Glomerular endothelial cell (primary cell): ENCODE data around the gene TRIM56. TPM values are rescaled to one million over a fixed set of nuclear protein-coding genes. Genes with fewer than 3 reads are reported as not detected.
"Not testable (repeated sequence)": the region's sequence is repeated elsewhere in the genome, so short reads cannot be mapped to it uniquely, and the experiment has no call there.

ENCODE experiments used
- DNase-seq: peaks from one replicate; pipeline ENCODE4 v3.0.0-alpha.2; 2011; ENCODE audit warnings: low read depth, low spot score; ENCODE audit errors: extremely low read depth
- total RNA-seq: library from RNA; depleted of rRNA; stranded (reverse); fragments of >200 nt; gene quantifications from 2 replicates; pipeline ENCODE4 v1.2.3, GENCODE V29; 2015

Gene TRIM56
- total RNA-seq, 1 donor from 2014 or later, result 23.5 TPM

GRCh38 chr7:101129603-101130117, 44.4 kb downstream of the TRIM56 start:
- DNase-seq, result no peak

- DNase-seq, result not testable (repeated sequence)
These were observed 47.6 kb downstream of the TRIM56 start for GRCh38 chr7:101132626-101133600.

GRCh38 chr7:101133621-101134398, 48.5 kb downstream of the TRIM56 start:
- no peak for DNase-seq

DNA sequence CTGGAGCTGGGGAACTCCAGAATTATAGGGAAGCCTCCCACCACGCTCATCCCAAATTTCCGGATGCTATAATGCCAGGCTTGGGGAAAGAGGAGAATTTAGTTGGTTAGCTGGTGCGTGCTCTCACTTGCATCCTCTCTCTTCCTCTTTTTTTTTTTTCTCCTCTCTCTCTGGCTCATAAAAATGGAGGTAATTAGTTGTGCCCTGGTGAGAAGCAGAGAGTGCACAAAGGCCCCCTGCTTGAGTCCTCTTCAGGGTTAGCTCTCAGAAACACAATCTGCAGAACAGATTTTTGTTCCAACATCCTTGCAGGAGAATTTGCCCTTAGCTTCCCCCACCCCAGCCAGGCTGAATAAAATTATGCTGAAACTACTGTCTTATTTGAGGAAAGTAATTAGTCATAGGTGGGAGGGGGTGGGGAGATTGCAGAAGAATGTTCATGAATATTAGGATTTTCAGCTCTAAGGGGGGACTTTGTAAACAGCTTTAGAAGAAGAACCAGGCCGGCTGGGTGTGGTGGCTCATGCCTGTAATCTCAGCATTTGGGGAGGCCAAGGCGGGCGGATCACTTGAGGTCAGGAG, 49.2 kb downstream of the TRIM56 start:
- DNase-seq, result no peak

DNA sequence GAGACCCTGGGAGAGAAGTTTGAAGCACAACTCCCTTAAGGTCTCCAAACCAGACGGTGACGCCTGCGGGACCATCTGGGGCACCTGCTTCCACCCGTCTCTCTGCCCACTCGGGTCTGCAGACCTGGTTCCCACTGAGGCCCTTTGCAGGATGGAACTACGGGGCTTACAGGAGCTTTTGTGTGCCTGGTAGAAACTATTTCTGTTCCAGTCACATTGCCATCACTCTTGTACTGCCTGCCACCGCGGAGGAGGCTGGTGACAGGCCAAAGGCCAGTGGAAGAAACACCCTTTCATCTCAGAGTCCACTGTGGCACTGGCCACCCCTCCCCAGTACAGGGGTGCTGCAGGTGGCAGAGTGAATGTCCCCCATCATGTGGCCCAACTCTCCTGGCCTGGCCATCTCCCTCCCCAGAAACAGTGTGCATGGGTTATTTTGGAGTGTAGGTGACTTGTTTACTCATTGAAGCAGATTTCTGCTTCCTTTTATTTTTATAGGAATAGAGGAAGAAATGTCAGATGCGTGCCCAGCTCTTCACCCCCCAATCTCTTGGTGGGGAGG, 52.5 kb downstream of the TRIM56 start:
- no peak for DNase-seq

GRCh38 chr7:101138213-101138870, 53.1 kb downstream of the TRIM56 start:
- DNase-seq, result no peak

GRCh38 chr7:101140339-101140699, 55.0 kb downstream of the TRIM56 start:
- no peak for DNase-seq

- DNase-seq, result no peak
These were observed 55.6 kb downstream of the TRIM56 start for GRCh38 chr7:101140746-101141382.

Other genes with a start within 250 kb of the TRIM56 start
- 30.2 and 31.9 TPM in 2 replicates for gene SLC12A9, start 232.8 kb upstream of the TRIM56 start, total RNA-seq
- 73.7 and 99.9 TPM in 2 replicates for gene TRIP6, start 218.1 kb upstream of the TRIM56 start, total RNA-seq
- 71.4 and 79.4 TPM in 2 replicates for gene SRRT, start 210.4 kb upstream of the TRIM56 start, total RNA-seq
- 0.34 and 1.6 TPM in 2 replicates for gene UFSP1, start 195.8 kb upstream of the TRIM56 start, total RNA-seq
- 0.97 and 2.0 TPM in 2 replicates for gene ACHE, start 189.6 kb upstream of the TRIM56 start, total RNA-seq
- not detected in 2 replicates for gene MUC3A, start 135.9 kb upstream of the TRIM56 start, total RNA-seq
- gene MUC12, start 115.9 kb upstream of the TRIM56 start, total RNA-seq, result not detected in 2 replicates
- not detected in 2 replicates for gene MUC17, start 65.4 kb upstream of the TRIM56 start, total RNA-seq
- 2,911 and 5,219 TPM in 2 replicates for gene SERPINE1, start 41.6 kb downstream of the TRIM56 start, total RNA-seq
- 143 and 246 TPM in 2 replicates for gene AP1S1, start 69.0 kb downstream of the TRIM56 start, total RNA-seq
- gene VGF, start 80.1 kb downstream of the TRIM56 start, total RNA-seq, result 0.92 TPM in 1 of 2 replicates, not detected in the other
- not detected in 2 replicates for gene NAT16, start 94.8 kb downstream of the TRIM56 start, total RNA-seq
- gene MOGAT3, start 115.6 kb downstream of the TRIM56 start, total RNA-seq, result not detected in 2 replicates
- 130 and 160 TPM in 2 replicates for gene PLOD3, start 132.1 kb downstream of the TRIM56 start, total RNA-seq
- gene ZNHIT1, start 132.7 kb downstream of the TRIM56 start, total RNA-seq, result 148 and 172 TPM in 2 replicates
- 1.9 and 6.0 TPM in 2 replicates for gene CLDN15, start 152.3 kb downstream of the TRIM56 start, total RNA-seq
- gene FIS1, start 159.6 kb downstream of the TRIM56 start, total RNA-seq, result 214 and 276 TPM in 2 replicates
- 24.0 and 27.5 TPM in 2 replicates for gene IFT22, start 236.3 kb downstream of the TRIM56 start, total RNA-seq